Measurements from ENCODE around the gene PGK1. TPM values are rescaled to one million over a fixed set of nuclear protein-coding genes. Genes with fewer than 3 reads are reported as not detected.

PGK1 gene
- total RNA-seq: 369 and 371 TPM in 2 replicates

GRCh38 chrX:78103623-78104446 lies at the start of gene PGK1:
Gene PGK1, plus strand, starts transcription at chrX:78104248. Its CDS starts 93 bp downstream, at chrX:78104341.

GRCh38 chrX:78139160-78140123 lies 35.4 kb downstream of the PGK1 start, which contains the start of gene TAF9B:
Gene TAF9B, minus strand, starts transcription at chrX:78139650. Its CDS starts 39 bp downstream, at chrX:78139611.

Other genes with a start within 250 kb of the PGK1 start
- gene MAGT1, start 208.8 kb upstream of the PGK1 start, total RNA-seq: 118 and 144 TPM in 2 replicates
- gene COX7B, start 204.8 kb upstream of the PGK1 start, total RNA-seq: 363 and 415 TPM in 2 replicates
- 9.7 and 12.0 TPM in 2 replicates for gene ATP7A, start 193.6 kb upstream of the PGK1 start, total RNA-seq
- gene PGAM4, start 134.6 kb upstream of the PGK1 start, total RNA-seq: 0.25 TPM in 1 of 2 replicates, not detected in the other
- gene TAF9B, start 35.4 kb downstream of the PGK1 start, total RNA-seq: 24.9 and 44.2 TPM in 2 replicates
- 0.11 TPM in 1 of 2 replicates, not detected in the other for gene CYSLTR1, start 223.4 kb downstream of the PGK1 start, total RNA-seq